ENCODE results near the gene EYA2.

EYA2 gene

DNA sequence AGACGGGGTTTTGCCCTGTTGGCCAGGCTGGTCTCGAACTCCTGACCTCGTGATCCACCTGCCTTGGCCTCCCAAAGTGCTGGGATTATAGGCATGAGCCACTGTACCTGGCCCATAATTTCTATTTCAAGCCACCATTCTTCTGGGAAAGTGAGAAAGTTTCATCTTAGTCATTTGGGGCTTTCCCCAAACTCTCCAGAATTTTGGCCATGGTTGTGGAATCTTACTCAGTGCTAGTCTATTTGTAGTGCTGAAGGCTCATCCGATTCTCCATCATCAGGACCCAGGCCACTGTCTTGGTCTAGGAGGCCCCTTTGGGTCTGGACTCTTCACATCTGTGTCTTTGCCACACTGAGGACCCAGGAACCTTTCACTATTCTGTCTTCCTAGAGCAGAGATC lies 164.9 kb downstream of the EYA2 start:
- DNase-seq (ENCODE audit: low read depth): no peak
- H3K4me3 ChIP-seq (ENCODE audit: low read depth, low read length): no peak overlapping the region
- TF ChIP-seq, protein P1, sequence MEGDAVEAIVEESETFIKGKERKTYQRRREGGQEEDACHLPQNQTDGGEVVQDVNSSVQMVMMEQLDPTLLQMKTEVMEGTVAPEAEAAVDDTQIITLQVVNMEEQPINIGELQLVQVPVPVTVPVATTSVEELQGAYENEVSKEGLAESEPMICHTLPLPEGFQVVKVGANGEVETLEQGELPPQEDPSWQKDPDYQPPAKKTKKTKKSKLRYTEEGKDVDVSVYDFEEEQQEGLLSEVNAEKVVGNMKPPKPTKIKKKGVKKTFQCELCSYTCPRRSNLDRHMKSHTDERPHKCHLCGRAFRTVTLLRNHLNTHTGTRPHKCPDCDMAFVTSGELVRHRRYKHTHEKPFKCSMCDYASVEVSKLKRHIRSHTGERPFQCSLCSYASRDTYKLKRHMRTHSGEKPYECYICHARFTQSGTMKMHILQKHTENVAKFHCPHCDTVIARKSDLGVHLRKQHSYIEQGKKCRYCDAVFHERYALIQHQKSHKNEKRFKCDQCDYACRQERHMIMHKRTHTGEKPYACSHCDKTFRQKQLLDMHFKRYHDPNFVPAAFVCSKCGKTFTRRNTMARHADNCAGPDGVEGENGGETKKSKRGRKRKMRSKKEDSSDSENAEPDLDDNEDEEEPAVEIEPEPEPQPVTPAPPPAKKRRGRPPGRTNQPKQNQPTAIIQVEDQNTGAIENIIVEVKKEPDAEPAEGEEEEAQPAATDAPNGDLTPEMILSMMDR (IDR thresholded peaks at IDR 0.05; ENCODE audit: low read depth, low read length): no peak
- TF ChIP-seq, protein P2, sequence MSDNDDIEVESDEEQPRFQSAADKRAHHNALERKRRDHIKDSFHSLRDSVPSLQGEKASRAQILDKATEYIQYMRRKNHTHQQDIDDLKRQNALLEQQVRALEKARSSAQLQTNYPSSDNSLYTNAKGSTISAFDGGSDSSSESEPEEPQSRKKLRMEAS (IDR thresholded peaks at IDR 0.05; ENCODE audit: low read depth, low read length): no peak
- TF ChIP-seq MYC (IDR thresholded peaks at IDR 0.05; ENCODE audit: low read depth, low read length): no peak
- no peak for TF ChIP-seq POLR2A (IDR thresholded peaks at IDR 0.05; ENCODE audit: extremely low read depth, insufficient read length)

DNA sequence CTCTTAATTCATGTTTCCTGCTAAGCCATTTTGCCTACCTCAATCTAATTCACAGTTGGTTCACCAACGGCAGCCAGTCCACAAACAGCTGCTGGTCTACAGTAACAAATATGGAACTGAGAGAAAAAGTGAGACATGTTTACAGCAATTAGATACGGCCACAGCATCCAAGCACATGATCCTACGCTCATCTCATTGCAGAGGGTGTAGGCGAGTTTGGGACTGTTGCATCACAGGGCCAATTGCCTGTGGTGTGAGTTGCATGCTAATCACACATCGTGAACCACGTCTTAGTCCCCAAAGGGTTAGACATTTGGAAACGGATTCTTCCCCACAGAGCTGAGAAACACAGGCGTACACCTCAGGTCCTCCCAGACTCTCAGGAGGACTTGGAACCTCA lies 166.9 kb downstream of the EYA2 start:
- no peak for DNase-seq (ENCODE audit: low read depth)
- H3K4me3 ChIP-seq (ENCODE audit: low read depth, low read length): no peak overlapping the region
- no peak for TF ChIP-seq POLR2A (IDR thresholded peaks at IDR 0.05; ENCODE audit: extremely low read depth, insufficient read length)
- TF ChIP-seq, protein P2 (IDR thresholded peaks at IDR 0.05; ENCODE audit: low read depth, low read length): no peak
- TF ChIP-seq, protein P1 (IDR thresholded peaks at IDR 0.05; ENCODE audit: low read depth, low read length): no peak
- no peak for TF ChIP-seq MYC (IDR thresholded peaks at IDR 0.05; ENCODE audit: low read depth, low read length)

DNA sequence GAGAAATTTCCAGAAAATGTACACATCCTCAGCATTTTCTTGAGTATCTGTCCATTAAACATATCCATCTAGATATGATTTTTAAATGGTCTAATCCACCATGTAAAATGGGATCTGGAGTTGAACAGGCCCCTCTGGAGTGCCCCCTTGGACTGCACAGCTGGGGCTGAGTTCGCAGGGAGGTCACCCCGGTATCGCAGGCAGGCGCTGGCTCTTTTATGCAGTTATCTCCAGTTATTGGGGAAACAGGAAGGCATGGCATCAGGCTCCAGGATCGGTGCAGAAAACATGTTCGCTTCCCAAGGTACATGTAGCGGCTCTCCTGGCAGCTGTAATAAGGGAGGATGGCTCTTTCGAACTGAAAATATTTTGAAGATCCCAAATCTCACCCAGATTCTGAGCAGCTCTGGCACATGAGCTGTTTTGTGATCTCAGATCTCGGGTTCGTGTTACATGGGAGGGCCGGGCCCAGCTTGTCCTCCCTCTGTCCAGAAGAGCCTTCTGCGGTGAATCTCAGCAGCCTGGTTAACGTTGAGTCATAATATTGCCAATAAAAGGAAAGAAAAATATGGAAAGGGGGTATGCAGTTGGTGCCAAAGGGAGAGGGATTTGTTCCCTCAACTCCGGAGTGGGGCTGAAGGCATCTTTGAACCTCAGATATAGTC lies 167.7 kb downstream of the EYA2 start:
- no peak overlapping the region for H3K4me3 ChIP-seq (ENCODE audit: low read depth, low read length)
- DNase-seq (ENCODE audit: low read depth): no peak
- TF ChIP-seq, protein P1 (IDR thresholded peaks at IDR 0.05; ENCODE audit: low read depth, low read length): no peak
- no peak for TF ChIP-seq MYC (IDR thresholded peaks at IDR 0.05; ENCODE audit: low read depth, low read length)
- TF ChIP-seq, protein P2 (IDR thresholded peaks at IDR 0.05; ENCODE audit: low read depth, low read length): no peak
- TF ChIP-seq POLR2A (IDR thresholded peaks at IDR 0.05; ENCODE audit: extremely low read depth, insufficient read length): no peak

DNA sequence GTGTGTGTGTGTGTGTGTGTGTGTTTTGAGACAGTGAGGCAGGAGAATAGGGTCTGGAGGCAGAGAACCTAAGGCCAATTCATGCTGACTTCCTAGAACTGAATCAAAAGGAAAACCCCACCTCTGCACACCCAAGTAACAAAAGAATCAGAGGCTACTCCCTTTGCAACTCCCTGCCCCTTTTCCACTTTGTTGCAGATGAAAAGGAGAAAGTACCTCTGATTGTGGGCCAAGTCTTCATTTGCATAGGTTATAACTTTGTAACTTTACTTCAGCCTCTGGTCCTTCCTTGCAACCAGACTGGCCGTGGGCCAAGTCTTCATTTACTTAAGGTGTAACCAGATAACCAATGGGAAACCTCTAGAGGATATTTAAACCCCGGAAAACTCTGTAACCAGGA lies 168.8 kb downstream of the EYA2 start:
- no peak for DNase-seq (ENCODE audit: low read depth)

DNA sequence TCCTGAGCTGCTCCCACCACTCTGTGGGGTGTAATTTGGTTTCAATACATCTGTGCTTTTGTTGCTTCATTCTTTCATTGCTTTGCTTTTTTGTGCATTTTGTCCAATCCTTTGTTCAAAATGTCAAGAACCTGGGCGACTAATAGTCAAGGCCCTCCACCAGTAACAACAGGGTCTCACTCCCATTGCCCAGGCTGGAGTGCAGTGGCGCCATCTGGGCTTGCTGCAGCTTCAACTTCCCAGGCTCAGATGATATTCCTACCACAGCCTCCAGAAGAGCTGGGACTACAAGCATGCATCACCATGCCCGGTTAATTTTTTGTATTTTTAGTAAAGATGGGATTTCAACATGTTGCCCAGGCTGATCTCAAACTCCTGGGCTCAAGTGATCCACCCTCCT lies 169.2 kb downstream of the EYA2 start:
- no peak overlapping the region for H3K4me3 ChIP-seq (ENCODE audit: low read depth, low read length)
- TF ChIP-seq POLR2A (IDR thresholded peaks at IDR 0.05; ENCODE audit: extremely low read depth, insufficient read length): no peak
- TF ChIP-seq, protein P2 (IDR thresholded peaks at IDR 0.05; ENCODE audit: low read depth, low read length): no peak
- no peak for TF ChIP-seq MYC (IDR thresholded peaks at IDR 0.05; ENCODE audit: low read depth, low read length)
- TF ChIP-seq, protein P1 (IDR thresholded peaks at IDR 0.05; ENCODE audit: low read depth, low read length): no peak
- no peak for DNase-seq (ENCODE audit: low read depth)

More for the DNA sequence above, 168.8 kb downstream of the EYA2 start:
- TF ChIP-seq MYC (IDR thresholded peaks at IDR 0.05; ENCODE audit: low read depth, low read length): no peak
- no peak for TF ChIP-seq POLR2A (IDR thresholded peaks at IDR 0.05; ENCODE audit: extremely low read depth, insufficient read length)
- TF ChIP-seq, protein P2 (IDR thresholded peaks at IDR 0.05; ENCODE audit: low read depth, low read length): no peak
- TF ChIP-seq, protein P1 (IDR thresholded peaks at IDR 0.05; ENCODE audit: low read depth, low read length): no peak
- no peak overlapping the region for H3K4me3 ChIP-seq (ENCODE audit: low read depth, low read length)

Measured in NB4 (cell line).